Esophagus squamous epithelium (tissue), 5 donors: ENCODE data around the gene KRT1. TPM values are rescaled to one million over a fixed set of nuclear protein-coding genes. Genes with fewer than 3 reads are reported as not detected.

Experiments
- DNase-seq: peaks from one replicate; lab custom pipeline; 2025; lab: John Stamatoyannopoulos, UW
- H3K27ac ChIP-seq, 4 donors: fragments of 200-600 bp; sonication (generic); one replicate each; pipeline ENCODE4 v1.5.1; 2016 to 2019; ENCODE audit warnings: mild to moderate bottlenecking in 1 of 4
- H3K27me3 ChIP-seq, 4 donors: fragments of 200-600 bp; sonication (generic); 1 replicate in 3 of 4; 2 replicates in 1 of 4; pipeline versions ENCODE4 v1.5.1 to v1.6.0; 2017 to 2021; ENCODE audit warnings: antibody characterized with exemption in 1 of 4
- H3K36me3 ChIP-seq, 3 donors: fragments of 200-600 bp; sonication (generic); one replicate each; pipeline ENCODE4 v1.5.1; 2016 to 2019
- H3K4me1 ChIP-seq, 3 donors: fragments of 200-600 bp; sonication (generic); one replicate each; pipeline ENCODE4 v1.5.1; 2017 to 2019
- H3K4me3 ChIP-seq, 4 donors: fragments of 200-600 bp; sonication (generic); 1 replicate in 3 of 4; 2 replicates in 1 of 4; pipeline ENCODE4 v1.5.1; 2016 to 2019; ENCODE audit warnings: mild to moderate bottlenecking in 2 of 4, moderate library complexity in 1 of 4
- H3K9me3 ChIP-seq, 3 donors: fragments of 200-600 bp; sonication (generic); one replicate each; pipeline ENCODE4 v1.5.1; 2016 to 2019
- CTCF ChIP-seq, 6 experiments: fragments of 450-650 bp in 4 of 6; fragments of 200-600 bp in 2 of 6; sonication (generic) in 2 of 6; IDR thresholded peaks; one replicate each; pipeline ENCODE4 v1.5.1; 2016 to 2019; ENCODE audit warnings: antibody characterized with exemption in 6 of 6, mild to moderate bottlenecking in 4 of 6, moderate library complexity in 4 of 6
- POLR2A ChIP-seq, 4 donors: fragments of 450-650 bp; IDR thresholded peaks; one replicate each; pipeline ENCODE4 v1.6.1; 2017; ENCODE audit warnings: antibody characterized with exemption in 4 of 4, mild to moderate bottlenecking in 4 of 4, moderate library complexity in 3 of 4
- WGBS, 2 donors: methylation state at CpG; one replicate each; pipeline ENCODE4 v1.1.5; 2018; 5-methylcytosine and 5-hydroxymethylcytosine counted together
- intact Hi-C: fragments of 100-400 bp; cut with DNase I; formaldehyde crosslinking; loops from one replicate; pipeline ENCODE4 v1.15.0; 2022
- total RNA-seq, 4 donors: library from RNA; depleted of rRNA; stranded (reverse); fragments of >200 nt; gene quantifications; one replicate each; pipeline ENCODE4 v1.1.0, GENCODE V29; 2016
- donor health status: DM: yes; HTN: yes; CAD: no.

Gene KRT1
- total RNA-seq, 4 donors from 2014 or later = 0.19 to 43.7 (median 2.4) TPM

GRCh38 chr12:52708010-52708409 is 27.8 kb upstream of the KRT1 start:
- DNase-seq = no peak
- Histone ChIP-seq H3K9me3 (no peaks in the 10 kb centered on the region), H3K4me1 (no peaks in the 10 kb centered on the region), H3K27ac (no peak overlapping the region), H3K4me3 (no peak overlapping the region), H3K27me3 (peaks cover 0 to 19% (median 0%) of the 10 kb centered on the region in 4 donors), H3K36me3 (no peaks in the 10 kb centered on the region)
- TF ChIP-seq POLR2A (IDR thresholded peaks at IDR 0.05) = no peak
- no peak for TF ChIP-seq CTCF (IDR thresholded peaks at IDR 0.05)
- 58 to 76% methylated on average over 3 to 4 of the region's 4 CpGs for WGBS, 2 donors
- intact Hi-C loops = no loop called here

GRCh38 chr12:52704464-52704863 is 24.3 kb upstream of the KRT1 start:
- Histone ChIP-seq H3K4me3 (no peak overlapping the region), H3K36me3 (no peaks in the 10 kb centered on the region), H3K27me3 (peaks cover 0 to 25% (median 0%) of the 10 kb centered on the region in 4 donors), H3K9me3 (no peaks in the 10 kb centered on the region), H3K4me1 (peaks cover 0 to 1% (median 0%) of the 10 kb centered on the region in 3 donors), H3K27ac (no peak overlapping the region)
- DNase-seq = no peak
- intact Hi-C loops = no loop called here
- WGBS, 2 donors = 68 to 69% methylated on average over 7 of the region's 7 CpGs
- TF ChIP-seq POLR2A (IDR thresholded peaks at IDR 0.05) (no peak), CTCF (IDR thresholded peaks at IDR 0.05) (no peak)

- no peaks in the 10 kb centered on the region for H3K36me3 ChIP-seq
- no peak for TF ChIP-seq POLR2A (IDR thresholded peaks at IDR 0.05)
- TF ChIP-seq CTCF (IDR thresholded peaks at IDR 0.05) = no peak
- no peak for DNase-seq
- intact Hi-C loops = no loop called here
- no peaks in the 10 kb centered on the region for H3K9me3 ChIP-seq
- H3K4me3 ChIP-seq = no peak overlapping the region
- peaks cover 0 to 7% (median 0%) of the 10 kb centered on the region in 3 donors for H3K4me1 ChIP-seq
- 27 to 69% methylated on average over 1 of the region's 1 CpG for WGBS, 2 donors
- H3K27ac ChIP-seq = no peak overlapping the region
- peaks cover 0 to 25% (median 0%) of the 10 kb centered on the region in 4 donors for H3K27me3 ChIP-seq
These were observed 23.7 kb upstream of the KRT1 start for GRCh38 chr12:52703878-52704277.

GRCh38 chr12:52703424-52703823 is 23.2 kb upstream of the KRT1 start, which contains the start of gene KRT77:
Gene KRT77, minus strand, starts transcription at chr12:52703524. Its CDS starts 90 bp downstream, at chr12:52703434.
- no peak for TF ChIP-seq POLR2A (IDR thresholded peaks at IDR 0.05)
- no peak for TF ChIP-seq CTCF (IDR thresholded peaks at IDR 0.05)
- no peak within 1 kb of the TSS for H3K27ac ChIP-seq
- no peaks in the 10 kb centered on the region for H3K9me3 ChIP-seq
- DNase-seq = no peak
- H3K4me1 ChIP-seq = peaks cover 0 to 12% (median 4%) of the 10 kb centered on the region in 3 donors
- intact Hi-C loops = no loop called here
- no peak within 1 kb of the TSS for H3K4me3 ChIP-seq
- no peaks in the 10 kb centered on the region for H3K36me3 ChIP-seq
- peaks cover 0 to 25% (median 0%) of the 10 kb centered on the region in 4 donors for H3K27me3 ChIP-seq
- WGBS, 2 donors = 46% methylated on average over 2 of the region's 2 CpGs

- DNase-seq = no peak
- peaks cover 0 to 17% (median 4%) of the 10 kb centered on the region in 3 donors for H3K4me1 ChIP-seq
- intact Hi-C loops = no loop called here
- peaks cover 0 to 27% (median 0%) of the 10 kb centered on the region in 4 donors for H3K27me3 ChIP-seq
- no peak overlapping the region for H3K27ac ChIP-seq
- TF ChIP-seq POLR2A (IDR thresholded peaks at IDR 0.05) (no peak), CTCF (IDR thresholded peaks at IDR 0.05) (no peak)
- 72 to 94% methylated on average over 2 of the region's 2 CpGs for WGBS, 2 donors
- no peaks in the 10 kb centered on the region for H3K9me3 ChIP-seq
- H3K4me3 ChIP-seq = no peak overlapping the region
- H3K36me3 ChIP-seq = no peaks in the 10 kb centered on the region
These were observed 22.1 kb upstream of the KRT1 start for GRCh38 chr12:52702338-52702737.
